ENCODE data around the gene DAB1. TPM values are rescaled to one million over a fixed set of nuclear protein-coding genes. Genes with fewer than 3 reads are reported as not detected.

Gene DAB1
- total and polyA plus RNA-seq, 10 of the 15 experiments (the other 5 are each of a cell fraction or from before 2014, with no cell fraction given): 0.02 to 0.10 (median 0.03) TPM; not detected in 5

DNA sequence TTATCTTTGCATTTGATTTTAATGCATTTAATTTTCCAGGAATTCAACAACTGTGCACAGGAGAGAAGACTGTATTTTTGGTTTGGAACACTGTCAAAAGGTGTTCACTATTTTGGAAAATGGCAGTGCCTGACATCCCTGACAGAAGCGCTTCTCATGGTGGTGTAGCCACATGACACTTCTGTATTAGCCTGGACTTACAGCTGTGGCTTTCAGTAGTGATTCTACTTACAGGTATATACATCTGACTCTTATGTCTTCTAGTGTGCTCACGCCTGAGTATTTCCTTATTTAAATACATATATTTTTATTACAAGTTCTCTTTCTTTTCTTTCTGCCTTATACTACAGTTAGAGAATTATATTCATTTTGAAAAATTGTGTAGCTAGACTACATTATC is 405.7 kb downstream of the DAB1 start:
- no peak for FAIRE-seq
- no TSS peak for BruUV-seq (replicated peaks)
- Histone ChIP-seq H3K36me3 (ENCODE audit: control insufficient read depth in 2 of 2, insufficient read depth in 2 of 2, low read length in 1 of 2) (no peaks in the 10 kb centered on the region), H3K4me2 (ENCODE audit: control insufficient read depth, insufficient read depth) (no peak overlapping the region), H3K4me1 (ENCODE audit: control insufficient read depth, insufficient read depth, low read length) (no peaks in the 10 kb centered on the region), H4K20me1 (ENCODE audit: control insufficient read depth, insufficient read depth) (no peaks in the 10 kb centered on the region), H3K4me3 (no peak overlapping the region), H3K9ac (ENCODE audit: control insufficient read depth, insufficient read depth, low read length) (no peak overlapping the region), H3K79me2 (ENCODE audit: control insufficient read depth, insufficient read depth, low read length) (no peaks in the 10 kb centered on the region), H3K27ac (ENCODE audit: control insufficient read depth, insufficient read depth) (no peak overlapping the region), H3K27me3 (replicated peaks in 1 of 2; ENCODE audit: control insufficient read depth in 2 of 2, insufficient read depth in 2 of 2, low read length in 1 of 2) (no peaks in the 10 kb centered on the region; a peak in 1 of 4 replicates), H3K9me3 (replicated peaks; ENCODE audit: control insufficient read depth, insufficient read depth, low read length) (no peaks in the 10 kb centered on the region), H2AFZ (ENCODE audit: control insufficient read depth, low read depth, low read length) (no peak overlapping the region)
- no peak for ATAC-seq
- intact Hi-C loops (cut with micrococcal nuclease; ENCODE audit: unreplicated experiment): no loop called here
- ChIA-PET RAD21 (ENCODE audit: unreplicated experiment) (no interaction called here), CTCF (interaction anchor here (0.7 to 1.3 kb wide), 2 partner anchors 14 to 59 kb away, joined by 3 read pairs; no protein-coding TSS in a partner anchor), SMC1A (ENCODE audit: uncharacterized antibody, unreplicated experiment) (interaction anchor here (0.7 kb wide), 1 partner anchor 59 kb away, joined by 3 read pairs; no protein-coding TSS in a partner anchor), POLR2A (no interaction called here)
- DNase-seq (ENCODE audit: low read depth, low spot score): no peak
- in situ Hi-C loops (cut with MboI): no loop called here
- WGBS (ENCODE audit: insufficient coverage, insufficient replicate concordance, low lambda C conversion rate, missing lambda C conversion rate): 18% methylated on average over 2 of the region's 2 CpGs
- no peak for TF ChIP-seq DPF2 (IDR thresholded peaks at IDR 0.05)
- no peak for TF ChIP-seq IKZF1 (conservative IDR thresholded peaks at IDR 0.05)
- no peak for TF ChIP-seq RCOR1 (conservative IDR thresholded peaks at IDR 0.05; ENCODE audit: low read depth, low read length)
- no peak for TF ChIP-seq NR2C1 (IDR thresholded peaks at IDR 0.05)
- no peak for TF ChIP-seq STAT1 (conservative IDR thresholded peaks at IDR 0.05)
- TF ChIP-seq, protein P1, sequence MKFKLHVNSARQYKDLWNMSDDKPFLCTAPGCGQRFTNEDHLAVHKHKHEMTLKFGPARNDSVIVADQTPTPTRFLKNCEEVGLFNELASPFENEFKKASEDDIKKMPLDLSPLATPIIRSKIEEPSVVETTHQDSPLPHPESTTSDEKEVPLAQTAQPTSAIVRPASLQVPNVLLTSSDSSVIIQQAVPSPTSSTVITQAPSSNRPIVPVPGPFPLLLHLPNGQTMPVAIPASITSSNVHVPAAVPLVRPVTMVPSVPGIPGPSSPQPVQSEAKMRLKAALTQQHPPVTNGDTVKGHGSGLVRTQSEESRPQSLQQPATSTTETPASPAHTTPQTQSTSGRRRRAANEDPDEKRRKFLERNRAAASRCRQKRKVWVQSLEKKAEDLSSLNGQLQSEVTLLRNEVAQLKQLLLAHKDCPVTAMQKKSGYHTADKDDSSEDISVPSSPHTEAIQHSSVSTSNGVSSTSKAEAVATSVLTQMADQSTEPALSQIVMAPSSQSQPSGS (IDR thresholded peaks at IDR 0.05; ENCODE audit: low read length): no peak
- no peak for TF ChIP-seq MTA3 (IDR thresholded peaks at IDR 0.05; ENCODE audit: borderline replicate concordance, low read length)
- TF ChIP-seq KLF5 (IDR thresholded peaks at IDR 0.05; ENCODE audit: partially characterized antibody): no peak
- no peak for TF ChIP-seq STAT3 (IDR thresholded peaks at IDR 0.05; ENCODE audit: low read depth, low read length)
- no peak for TF ChIP-seq SREBF2 (IDR thresholded peaks at IDR 0.05; ENCODE audit: low read length)
- TF ChIP-seq TAF1 (IDR thresholded peaks at IDR 0.05; ENCODE audit: borderline replicate concordance, low read depth, low read length): no peak
- TF ChIP-seq SUZ12 (IDR thresholded peaks at IDR 0.05; ENCODE audit: unreplicated experiment): no peak
- no peak for TF ChIP-seq ATF7 (IDR thresholded peaks at IDR 0.05; ENCODE audit: low read depth)
- TF ChIP-seq, protein P2, sequence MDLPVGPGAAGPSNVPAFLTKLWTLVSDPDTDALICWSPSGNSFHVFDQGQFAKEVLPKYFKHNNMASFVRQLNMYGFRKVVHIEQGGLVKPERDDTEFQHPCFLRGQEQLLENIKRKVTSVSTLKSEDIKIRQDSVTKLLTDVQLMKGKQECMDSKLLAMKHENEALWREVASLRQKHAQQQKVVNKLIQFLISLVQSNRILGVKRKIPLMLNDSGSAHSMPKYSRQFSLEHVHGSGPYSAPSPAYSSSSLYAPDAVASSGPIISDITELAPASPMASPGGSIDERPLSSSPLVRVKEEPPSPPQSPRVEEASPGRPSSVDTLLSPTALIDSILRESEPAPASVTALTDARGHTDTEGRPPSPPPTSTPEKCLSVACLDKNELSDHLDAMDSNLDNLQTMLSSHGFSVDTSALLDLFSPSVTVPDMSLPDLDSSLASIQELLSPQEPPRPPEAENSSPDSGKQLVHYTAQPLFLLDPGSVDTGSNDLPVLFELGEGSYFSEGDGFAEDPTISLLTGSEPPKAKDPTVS (IDR thresholded peaks at IDR 0.05; ENCODE audit: low read depth, low read length): no peak
- no peak for TF ChIP-seq MYC (IDR thresholded peaks at IDR 0.05; ENCODE audit: insufficient read depth, insufficient read length, insufficient replicate concordance, low read length, severe bottlenecking)
